ENCODE data around the gene PPP1R1C.

Gene PPP1R1C

GRCh38 chr2:182113334-182113733, 127.7 kb downstream of the PPP1R1C start:
- DNase-seq (ENCODE audit: low spot score), result no peak

GRCh38 chr2:182115258-182115657, 129.6 kb downstream of the PPP1R1C start:
- DNase-seq (ENCODE audit: low spot score), result no peak

- DNase-seq (ENCODE audit: low spot score), result no peak
These were observed 131.1 kb downstream of the PPP1R1C start for GRCh38 chr2:182116774-182117173.

GRCh38 chr2:182117196-182117595, 131.5 kb downstream of the PPP1R1C start:
- DNase-seq (ENCODE audit: low spot score), result no peak

- no peak for DNase-seq (ENCODE audit: low spot score)
These were observed 143.4 kb downstream of the PPP1R1C start for GRCh38 chr2:182128821-182129707.

- DNase-seq (ENCODE audit: low spot score), result peak; percentile 24
These were observed 147.0 kb downstream of the PPP1R1C start for GRCh38 chr2:182132605-182133004.

- peak; percentile 4 for DNase-seq (ENCODE audit: low spot score)
These were observed 147.7 kb downstream of the PPP1R1C start for GRCh38 chr2:182133195-182133891.

- no peak for DNase-seq (ENCODE audit: low spot score)
These were observed 148.5 kb downstream of the PPP1R1C start for GRCh38 chr2:182134201-182134600.

- no peak for DNase-seq (ENCODE audit: low spot score)
These were observed 156.4 kb downstream of the PPP1R1C start for GRCh38 chr2:182142062-182142461.

GRCh38 chr2:182144041-182144775, 158.6 kb downstream of the PPP1R1C start:
- no peak for DNase-seq (ENCODE audit: low spot score)

GRCh38 chr2:182144776-182145165, 159.1 kb downstream of the PPP1R1C start:
- no peak for DNase-seq (ENCODE audit: low spot score)

GRCh38 chr2:182148344-182148743, 162.7 kb downstream of the PPP1R1C start:
- no peak for DNase-seq (ENCODE audit: low spot score)

- DNase-seq (ENCODE audit: low spot score), result no peak
These were observed 178.2 kb downstream of the PPP1R1C start for GRCh38 chr2:182163878-182164277.

- no peak for DNase-seq (ENCODE audit: low spot score)
These were observed 179.0 kb downstream of the PPP1R1C start for GRCh38 chr2:182164686-182165085.

GRCh38 chr2:182165202-182165601, 179.5 kb downstream of the PPP1R1C start:
- DNase-seq (ENCODE audit: low spot score), result no peak

GRCh38 chr2:182166406-182166805, 180.8 kb downstream of the PPP1R1C start:
- no peak for DNase-seq (ENCODE audit: low spot score)

- DNase-seq (ENCODE audit: low spot score), result no peak
These were observed 181.2 kb downstream of the PPP1R1C start for GRCh38 chr2:182166841-182167240.
